ENCODE results near the gene SIRT2.

DNA sequence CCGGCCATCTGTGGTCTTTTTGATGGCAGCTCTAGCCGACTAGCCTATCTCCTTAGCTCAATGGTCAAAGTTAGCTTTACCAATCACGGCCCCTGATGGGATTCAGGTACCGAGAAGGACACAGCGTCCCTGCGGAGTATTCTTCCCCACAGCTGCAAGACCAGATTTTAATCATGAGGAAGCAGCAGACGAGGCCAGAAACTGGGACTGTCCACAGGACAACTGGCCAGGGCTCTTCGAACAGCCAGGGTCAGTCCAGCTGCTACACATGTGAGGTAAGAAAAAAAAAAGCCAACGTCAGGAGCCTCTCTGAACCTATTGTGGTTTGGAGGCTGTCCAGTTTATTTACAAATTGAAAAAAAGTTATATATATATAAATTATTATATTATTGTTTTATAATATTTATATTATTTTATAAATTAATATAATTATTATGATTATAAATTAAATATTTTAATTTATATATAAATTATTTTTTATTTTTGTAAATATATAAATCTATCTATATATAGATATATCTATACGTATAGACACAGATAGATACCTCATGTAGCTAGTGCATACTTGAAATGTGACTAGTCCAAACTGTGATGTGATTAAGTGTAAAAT, 32.1 kb downstream of the SIRT2 start:
- TF ChIP-seq, protein P1, sequence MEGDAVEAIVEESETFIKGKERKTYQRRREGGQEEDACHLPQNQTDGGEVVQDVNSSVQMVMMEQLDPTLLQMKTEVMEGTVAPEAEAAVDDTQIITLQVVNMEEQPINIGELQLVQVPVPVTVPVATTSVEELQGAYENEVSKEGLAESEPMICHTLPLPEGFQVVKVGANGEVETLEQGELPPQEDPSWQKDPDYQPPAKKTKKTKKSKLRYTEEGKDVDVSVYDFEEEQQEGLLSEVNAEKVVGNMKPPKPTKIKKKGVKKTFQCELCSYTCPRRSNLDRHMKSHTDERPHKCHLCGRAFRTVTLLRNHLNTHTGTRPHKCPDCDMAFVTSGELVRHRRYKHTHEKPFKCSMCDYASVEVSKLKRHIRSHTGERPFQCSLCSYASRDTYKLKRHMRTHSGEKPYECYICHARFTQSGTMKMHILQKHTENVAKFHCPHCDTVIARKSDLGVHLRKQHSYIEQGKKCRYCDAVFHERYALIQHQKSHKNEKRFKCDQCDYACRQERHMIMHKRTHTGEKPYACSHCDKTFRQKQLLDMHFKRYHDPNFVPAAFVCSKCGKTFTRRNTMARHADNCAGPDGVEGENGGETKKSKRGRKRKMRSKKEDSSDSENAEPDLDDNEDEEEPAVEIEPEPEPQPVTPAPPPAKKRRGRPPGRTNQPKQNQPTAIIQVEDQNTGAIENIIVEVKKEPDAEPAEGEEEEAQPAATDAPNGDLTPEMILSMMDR (IDR thresholded peaks at IDR 0.05), result no peak
- TF ChIP-seq POLR2A (IDR thresholded peaks at IDR 0.05), result no peak

All from body of pancreas (tissue), 4 donors.